Osteoblast (primary cell): ENCODE data around the gene MT1X. TPM values are rescaled to one million over a fixed set of nuclear protein-coding genes. Genes with fewer than 3 reads are reported as not detected.
A peak's percentile ranks its signal among the peaks of the same experiment; 100 is the strongest.

Source experiments
- DNase-seq: peaks from one replicate; pipeline ENCODE4 v3.0.0; 2011; ENCODE audit warnings: low spot score, mixed read lengths; ENCODE audit not compliant: insufficient read length; ENCODE audit errors: missing footprints
- H2AFZ ChIP-seq: 2 replicates; pipeline ENCODE4 v1.6.0; 2011; ENCODE audit warnings: mild to moderate bottlenecking, low read length
- H3K27ac ChIP-seq: 2 replicates; pipeline ENCODE4 v1.5.1; 2011; ENCODE audit warnings: mild to moderate bottlenecking, low read depth, low read length, moderate library complexity
- H3K27me3 ChIP-seq: 2 replicates; pipeline ENCODE4 v1.6.0; 2012; ENCODE audit warnings: mild to moderate bottlenecking, control low read depth, inconsistent platforms, low read length, moderate library complexity; ENCODE audit not compliant: insufficient read depth
- H3K36me3 ChIP-seq: 2 replicates; pipeline ENCODE4 v1.5.1; 2011; ENCODE audit warnings: mild to moderate bottlenecking, low read length, control low read depth, moderate library complexity; ENCODE audit not compliant: insufficient read depth
- H3K4me1 ChIP-seq: 2 replicates; pipeline ENCODE4 v1.5.1; 2011; ENCODE audit warnings: mild to moderate bottlenecking, low read length, control low read depth, moderate library complexity; ENCODE audit not compliant: insufficient read depth
- H3K4me2 ChIP-seq: 2 replicates; pipeline ENCODE4 v1.6.0; 2011; ENCODE audit warnings: mild to moderate bottlenecking, low read length; ENCODE audit not compliant: insufficient read depth
- H3K4me3 ChIP-seq: fragments of 200-600 bp; sonication (generic); 3 replicates; pipeline ENCODE4 v1.5.1; 2012; ENCODE audit warnings: mild to moderate bottlenecking, low read length, inconsistent platforms; ENCODE audit not compliant: insufficient read depth
- H3K79me2 ChIP-seq: 2 replicates; pipeline ENCODE4 v1.6.0; 2012; ENCODE audit warnings: mild to moderate bottlenecking, low read length, control low read depth, inconsistent platforms; ENCODE audit not compliant: insufficient read depth
- H3K9me3 ChIP-seq: 2 replicates; pipeline ENCODE4 v1.5.1; 2011; ENCODE audit warnings: low read depth, low read length, control low read depth
- H4K20me1 ChIP-seq: 2 replicates; pipeline ENCODE4 v1.6.0; 2012; ENCODE audit warnings: mild to moderate bottlenecking, low read length, control low read depth; ENCODE audit not compliant: insufficient read depth
- total RNA-seq: library from RNA; depleted of rRNA; stranded (reverse); fragments of >200 nt; gene quantifications from 2 replicates; pipeline ENCODE4 v1.2.3, GENCODE V29; 2012
- TF ChIP-seq, protein P1 (sequence below): IDR thresholded peaks from 2 replicates; pipeline ENCODE4 v1.5.1; 2011; ENCODE audit warnings: mild to moderate bottlenecking, low read depth, low read length, moderate library complexity; ENCODE audit errors: extremely low read depth

MT1X gene
- total RNA-seq, 1 donor, result 81.4 TPM

DNA sequence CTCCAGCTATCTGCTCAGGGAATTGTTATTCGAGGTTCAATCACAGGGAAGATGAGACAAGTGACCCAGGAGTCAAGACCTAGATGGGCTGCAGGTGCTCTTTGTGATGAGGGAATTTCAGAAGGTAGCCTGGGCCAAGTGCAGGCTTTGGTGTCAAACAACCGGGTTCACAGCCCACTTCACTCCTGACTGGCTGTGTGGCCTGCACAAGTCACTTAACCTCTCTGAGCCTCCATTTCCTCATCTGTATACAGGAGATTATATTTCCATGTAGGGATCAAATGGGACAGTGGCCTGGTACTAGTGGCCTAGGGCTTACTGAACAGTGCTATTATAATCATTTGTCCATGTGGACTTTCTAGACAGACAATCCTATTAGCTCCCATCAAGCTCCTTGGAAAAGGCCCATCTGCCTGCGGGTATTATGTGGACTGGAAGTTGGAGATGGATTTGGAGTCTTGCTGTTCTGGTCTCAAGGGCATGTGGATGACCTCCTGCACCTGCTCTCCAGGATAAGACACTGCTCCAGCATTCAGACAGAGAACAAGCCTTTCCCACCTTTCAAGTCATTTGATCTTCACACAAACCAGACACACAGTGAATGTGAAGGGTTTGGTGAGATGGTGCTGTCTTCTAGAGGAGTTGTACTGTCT lies 3.1 kb upstream of the MT1X start:
- H3K27me3 ChIP-seq, result peaks cover 17% of the 10 kb centered on the region
- no peak overlapping the region for H3K27ac ChIP-seq
- no peaks in the 10 kb centered on the region for H4K20me1 ChIP-seq
- H3K4me1 ChIP-seq, result peaks cover 14% of the 10 kb centered on the region
- H3K79me2 ChIP-seq, result no peaks in the 10 kb centered on the region
- no peak overlapping the region for H3K4me3 ChIP-seq
- no peak for DNase-seq
- no peaks in the 10 kb centered on the region for H3K9me3 ChIP-seq
- TF ChIP-seq, protein P1, sequence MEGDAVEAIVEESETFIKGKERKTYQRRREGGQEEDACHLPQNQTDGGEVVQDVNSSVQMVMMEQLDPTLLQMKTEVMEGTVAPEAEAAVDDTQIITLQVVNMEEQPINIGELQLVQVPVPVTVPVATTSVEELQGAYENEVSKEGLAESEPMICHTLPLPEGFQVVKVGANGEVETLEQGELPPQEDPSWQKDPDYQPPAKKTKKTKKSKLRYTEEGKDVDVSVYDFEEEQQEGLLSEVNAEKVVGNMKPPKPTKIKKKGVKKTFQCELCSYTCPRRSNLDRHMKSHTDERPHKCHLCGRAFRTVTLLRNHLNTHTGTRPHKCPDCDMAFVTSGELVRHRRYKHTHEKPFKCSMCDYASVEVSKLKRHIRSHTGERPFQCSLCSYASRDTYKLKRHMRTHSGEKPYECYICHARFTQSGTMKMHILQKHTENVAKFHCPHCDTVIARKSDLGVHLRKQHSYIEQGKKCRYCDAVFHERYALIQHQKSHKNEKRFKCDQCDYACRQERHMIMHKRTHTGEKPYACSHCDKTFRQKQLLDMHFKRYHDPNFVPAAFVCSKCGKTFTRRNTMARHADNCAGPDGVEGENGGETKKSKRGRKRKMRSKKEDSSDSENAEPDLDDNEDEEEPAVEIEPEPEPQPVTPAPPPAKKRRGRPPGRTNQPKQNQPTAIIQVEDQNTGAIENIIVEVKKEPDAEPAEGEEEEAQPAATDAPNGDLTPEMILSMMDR, result no peak
- H3K36me3 ChIP-seq, result no peaks in the 10 kb centered on the region
- H2AFZ ChIP-seq, result no peak overlapping the region
- no peak overlapping the region for H3K4me2 ChIP-seq

GRCh38 chr16:56679818-56680217 lies 2.5 kb upstream of the MT1X start:
- H3K27ac ChIP-seq, result no peak overlapping the region
- H3K79me2 ChIP-seq, result no peaks in the 10 kb centered on the region
- H3K4me1 ChIP-seq, result peaks cover 14% of the 10 kb centered on the region
- H3K27me3 ChIP-seq, result peaks cover 17% of the 10 kb centered on the region
- no peaks in the 10 kb centered on the region for H4K20me1 ChIP-seq
- no peak overlapping the region for H2AFZ ChIP-seq
- H3K4me3 ChIP-seq, result no peak overlapping the region
- H3K36me3 ChIP-seq, result no peaks in the 10 kb centered on the region
- TF ChIP-seq, protein P1, result no peak
- H3K9me3 ChIP-seq, result no peaks in the 10 kb centered on the region
- no peak overlapping the region for H3K4me2 ChIP-seq
- no peak for DNase-seq

GRCh38 chr16:56682703-56683397 lies 580 bp downstream of the MT1X start:
- peak overlapping the region; percentile 95 for H2AFZ ChIP-seq
- DNase-seq, result no peak
- no peaks in the 10 kb centered on the region for H3K9me3 ChIP-seq
- H3K79me2 ChIP-seq, result no peaks in the 10 kb centered on the region
- peak overlapping the region; percentile 83 for H3K27ac ChIP-seq
- no peaks in the 10 kb centered on the region for H3K36me3 ChIP-seq
- no peaks in the 10 kb centered on the region for H4K20me1 ChIP-seq
- H3K4me2 ChIP-seq, result peak overlapping the region; percentile 100
- H3K4me1 ChIP-seq, result peaks cover 14% of the 10 kb centered on the region
- H3K27me3 ChIP-seq, result no peaks in the 10 kb centered on the region
- TF ChIP-seq, protein P1, result no peak
- H3K4me3 ChIP-seq, result peak overlapping the region; percentile 85

DNA sequence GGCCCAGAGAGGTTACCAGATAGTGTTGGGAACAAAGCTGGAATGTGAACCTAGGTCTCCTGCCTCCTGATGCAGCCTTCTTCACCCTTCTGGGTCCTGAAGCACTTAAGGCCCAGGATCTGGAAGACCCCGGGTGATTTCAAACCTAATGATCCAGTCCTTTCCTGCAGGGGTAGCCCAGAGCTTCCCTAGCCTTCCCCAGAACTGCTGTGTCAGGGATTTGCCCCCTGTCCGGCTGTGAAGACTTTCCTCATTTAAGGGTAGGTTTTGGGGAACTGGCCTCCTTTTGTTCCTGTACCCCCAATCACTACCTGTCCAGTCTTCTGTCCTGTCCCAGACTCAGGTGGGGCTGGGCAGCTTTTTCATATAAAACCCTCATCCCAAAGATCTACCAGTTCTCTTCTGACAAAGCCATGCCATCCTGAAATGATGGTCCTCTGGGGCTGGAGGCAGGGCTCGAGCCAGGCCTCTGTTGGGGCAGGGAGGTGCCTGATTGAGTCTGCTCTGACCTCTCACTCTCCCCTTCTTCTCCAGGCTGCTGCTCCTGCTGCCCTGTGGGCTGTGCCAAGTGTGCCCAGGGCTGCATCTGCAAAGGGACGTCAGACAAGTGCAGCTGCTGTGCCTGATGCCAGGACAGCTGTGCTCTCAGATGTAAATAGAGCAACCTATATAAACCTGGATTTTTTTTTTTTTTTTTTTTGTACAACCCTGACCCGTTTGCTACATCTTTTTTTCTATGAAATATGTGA lies 1.3 kb downstream of the MT1X start:
- Histone ChIP-seq H2AFZ (no peak overlapping the region), H3K4me1 (peaks cover 14% of the 10 kb centered on the region), H3K36me3 (no peaks in the 10 kb centered on the region), H3K27ac (no peak overlapping the region), H3K79me2 (no peaks in the 10 kb centered on the region), H3K27me3 (no peaks in the 10 kb centered on the region), H3K9me3 (no peaks in the 10 kb centered on the region), H3K4me3 (peak overlapping the region; percentile 85), H4K20me1 (no peaks in the 10 kb centered on the region), H3K4me2 (peak overlapping the region; percentile 100)
- DNase-seq, result no peak
- TF ChIP-seq, protein P1, result no peak
